ENCODE results near the gene RALB.

GRCh38 chr2:120243875-120244553 lies 8.6 kb upstream of the RALB start:
- TF ChIP-seq CTCF (IDR thresholded peaks at IDR 0.05), result no peak
- TF ChIP-seq POLR2A (IDR thresholded peaks at IDR 0.05), result no peak

All from stomach (tissue), 4 donors.